SK-N-SH (cell line): Measurements from ENCODE around the gene COL5A1. TPM values are rescaled to one million over a fixed set of nuclear protein-coding genes. Genes with fewer than 3 reads are reported as not detected.

Source experiments
- CTCF ChIA-PET: fragments of 300-600, 350-600 bp; formaldehyde crosslinking; extraction: SDS; loops from one replicate; lab custom pipeline; 2021; lab: Yijun Ruan, JAX
- POLR2A ChIA-PET: fragments of 350-600 bp; sonication (Branson Sonifier 250); formaldehyde crosslinking; extraction: SDS; loops from one replicate; lab custom pipeline; 2020; ENCODE audit warnings: antibody characterized with exemption, inconsistent platforms; lab: Yijun Ruan, JAX
- DNase-seq: peaks from one replicate; pipeline ENCODE4 v3.0.0; 2012
- H2AFZ ChIP-seq: fragments of 200-600 bp; sonication (generic); 2 replicates; pipeline ENCODE4 v1.8.1; 2016; ENCODE audit warnings: antibody characterized with exemption, mild to moderate bottlenecking, low read depth
- H3F3A ChIP-seq: fragments of 200-600 bp; sonication (generic); replicated peaks from 2 replicates; pipeline ENCODE3; 2016; ENCODE audit warnings: antibody characterized with exemption, mild to moderate bottlenecking; ENCODE audit not compliant: insufficient read depth
- H3K27ac ChIP-seq, 2 experiments: fragments of 200-500 bp in 1 of 2; fragments of 200-600 bp in 1 of 2; sonication (Bioruptor generic) in 1 of 2; sonication (generic), shearing (Covaris generic) in 1 of 2; 2 replicates each; pipeline versions ENCODE4 v1.5.1 to v1.6.1; 2014 to 2016; ENCODE audit warnings: low read depth in 2 of 2, inconsistent platforms in 1 of 2, low read length in 1 of 2, mild to moderate bottlenecking in 1 of 2, mixed read lengths in 1 of 2
- H3K27me3 ChIP-seq: fragments of 200-600 bp; sonication (generic), shearing (Covaris generic); 2 replicates; pipeline ENCODE4 v1.6.1; 2016; ENCODE audit warnings: mixed run types; ENCODE audit not compliant: insufficient read depth
- H3K36me3 ChIP-seq, 2 experiments: fragments of 200-500 bp in 1 of 2; fragments of 200-600 bp in 1 of 2; sonication (Bioruptor generic) in 1 of 2; sonication (generic) in 1 of 2; replicated peaks in 1 of 2; 2 replicates each; pipeline versions ENCODE3 to v1.5.1; 2014 to 2016; ENCODE audit warnings: low read length in 1 of 2, mild to moderate bottlenecking in 1 of 2; ENCODE audit not compliant: insufficient read depth in 2 of 2, control insufficient read depth in 1 of 2
- H3K4me1 ChIP-seq, 2 experiments: fragments of 200-500 bp in 1 of 2; fragments of 200-600 bp in 1 of 2; sonication (Bioruptor generic) in 1 of 2; sonication (generic), shearing (Covaris generic) in 1 of 2; 2 replicates each; pipeline versions ENCODE4 v1.5.1 to v1.6.1; 2014 to 2016; ENCODE audit warnings: low read depth in 1 of 2, low read length in 1 of 2, mixed run types in 1 of 2; ENCODE audit not compliant: insufficient read depth in 2 of 2, control insufficient read depth in 1 of 2
- H3K4me2 ChIP-seq: fragments of 200-600 bp; sonication (generic), shearing (Covaris generic); 2 replicates; pipeline ENCODE4 v1.6.1; 2017; ENCODE audit warnings: mixed run types
- H3K4me3 ChIP-seq, 2 experiments: fragments of 200-500 bp in 1 of 2; fragments of 200-600 bp in 1 of 2; sonication (Bioruptor generic) in 1 of 2; sonication (generic), shearing (Covaris generic) in 1 of 2; 2 replicates each; pipeline versions ENCODE4 v1.5.1 to v1.8.1; 2014 to 2016; ENCODE audit warnings: low read depth in 2 of 2, inconsistent platforms in 1 of 2, low read length in 1 of 2, mild to moderate bottlenecking in 1 of 2, mixed read lengths in 1 of 2, moderate library complexity in 1 of 2
- H3K79me2 ChIP-seq: fragments of 200-600 bp; sonication (generic); 2 replicates; pipeline ENCODE4 v1.8.1; 2017; ENCODE audit warnings: mild to moderate bottlenecking; ENCODE audit not compliant: insufficient read depth
- H3K9ac ChIP-seq: fragments of 200-600 bp; sonication (generic); 2 replicates; pipeline ENCODE4 v1.6.1; 2017; ENCODE audit warnings: mixed run types
- H3K9me2 ChIP-seq: fragments of 200-600 bp; sonication (generic); 2 replicates; pipeline ENCODE4 v1.6.1; 2017; ENCODE audit warnings: mixed run types
- H3K9me3 ChIP-seq: fragments of 200-600 bp; sonication (generic); 2 replicates; pipeline ENCODE4 v1.6.1; 2017; ENCODE audit warnings: mixed run types, mild to moderate bottlenecking, moderate library complexity
- H4K20me1 ChIP-seq: fragments of 200-600 bp; sonication (generic); 2 replicates; pipeline ENCODE4 v1.6.1; 2017; ENCODE audit warnings: mild to moderate bottlenecking, mixed run types; ENCODE audit not compliant: insufficient read depth
- ELF1 ChIP-seq: IDR thresholded peaks from 2 replicates; pipeline ENCODE4 v1.4.0; 2012
- EZH2phosphoT487 ChIP-seq: fragments of 200-600 bp; sonication (generic); IDR thresholded peaks from 2 replicates; pipeline ENCODE4 v1.6.1; 2017; ENCODE audit warnings: low read depth, mixed run types, mild to moderate bottlenecking, antibody characterized with exemption, moderate library complexity, borderline replicate concordance
- FOXJ3 ChIP-seq: sonication (generic); formaldehyde crosslinking; IDR thresholded peaks from 2 replicates; pipeline ENCODE4 v1.5.1; 2020; ENCODE audit warnings: mild to moderate bottlenecking, missing genetic modification reagents
- FOXM1 ChIP-seq: IDR thresholded peaks from 2 replicates; pipeline ENCODE4 v1.4.0; 2012; ENCODE audit warnings: low read depth, mild to moderate bottlenecking
- GATA2 ChIP-seq: sonication (generic); formaldehyde crosslinking; IDR thresholded peaks from 2 replicates; pipeline ENCODE4 v1.5.0; 2020; ENCODE audit warnings: mild to moderate bottlenecking, missing genetic modification reagents
- JUND ChIP-seq: IDR thresholded peaks from 2 replicates; pipeline ENCODE4 v1.4.0; 2012
- MAX ChIP-seq: IDR thresholded peaks from 2 replicates; pipeline ENCODE4 v1.4.0; 2012; ENCODE audit warnings: low read depth
- MEF2A ChIP-seq: IDR thresholded peaks from 2 replicates; pipeline ENCODE4 v1.4.0; 2012; ENCODE audit warnings: low read depth, borderline replicate concordance
- NFIC ChIP-seq: IDR thresholded peaks from 2 replicates; pipeline ENCODE4 v1.4.0; 2012; ENCODE audit warnings: borderline replicate concordance
- NRF1 ChIP-seq: IDR thresholded peaks from 2 replicates; pipeline ENCODE4 v1.6.1; 2012; ENCODE audit warnings: low read depth, mild to moderate bottlenecking, low read length
- PBX3 ChIP-seq: IDR thresholded peaks from 2 replicates; pipeline ENCODE4; 2012
- POLR2AphosphoS5 ChIP-seq: IDR thresholded peaks from 2 replicates; pipeline ENCODE4 v1.6.1; 2012; ENCODE audit warnings: low read depth, low read length
- RAD21 ChIP-seq: IDR thresholded peaks from 2 replicates; pipeline ENCODE4 v1.6.1; 2012; ENCODE audit warnings: mild to moderate bottlenecking, low read length
- RCOR1 ChIP-seq: fragments of 150-350 bp; IDR thresholded peaks from 2 replicates; pipeline ENCODE4 v1.6.1; 2017; ENCODE audit warnings: antibody characterized with exemption, low read length
- TAF1 ChIP-seq: IDR thresholded peaks from 2 replicates; pipeline ENCODE4 v1.6.1; 2012; ENCODE audit warnings: low read depth, mild to moderate bottlenecking, low read length, moderate library complexity, borderline replicate concordance
- TCF12 ChIP-seq: IDR thresholded peaks from 2 replicates; pipeline ENCODE4 v1.4.0; 2012
- TEAD4 ChIP-seq: IDR thresholded peaks from 2 replicates; pipeline ENCODE4 v1.4.0; 2012; ENCODE audit warnings: mild to moderate bottlenecking, borderline replicate concordance; ENCODE audit not compliant: insufficient read depth
- YY1 ChIP-seq: IDR thresholded peaks from 2 replicates; pipeline ENCODE4 v1.4.0; 2012; ENCODE audit warnings: low read depth, mild to moderate bottlenecking
- WGBS: methylation state at CpG from one replicate; pipeline ENCODE4 v1.1.6; 2017; ENCODE audit warnings: low lambda C conversion rate; 5-methylcytosine and 5-hydroxymethylcytosine counted together
- polyA plus RNA-seq, 3 experiments: library from polyadenylated mRNA; depleted of rRNA; stranded (reverse); fragments of >200 nt; gene quantifications; 2 replicates each; pipeline ENCODE4 v1.2.3, GENCODE V29; 2012

Gene COL5A1
- polyA plus RNA-seq, 1 of the 3 experiments (the other 2 are of a cell fraction): 73.8 TPM

- no peak overlapping the region for H3K9ac ChIP-seq
- H3K9me3 ChIP-seq: no peaks in the 10 kb centered on the region
- no peak for DNase-seq
- H2AFZ ChIP-seq: no peak overlapping the region
- POLR2A ChIA-PET: no interaction called here
- H3K27me3 ChIP-seq: peaks cover 7% of the 10 kb centered on the region; the same call in 1 of the 2 replicates
- CTCF ChIA-PET: interaction anchor here (1.1 kb wide), 1 partner anchor 10 kb away, joined by 3 read pairs; no protein-coding TSS in a partner anchor
- no peaks in the 10 kb centered on the region for H3F3A ChIP-seq
- TF ChIP-seq JUND (no peak), MEF2A (no peak), TCF12 (no peak), TEAD4 (no peak), FOXJ3 (CRISPR knock-in tag) (no peak), EZH2phosphoT487 (no peak), MAX (no peak), PBX3 (no peak)
- H4K20me1 ChIP-seq: no peaks in the 10 kb centered on the region
- H3K27ac ChIP-seq: no peak overlapping the region
- no peaks in the 10 kb centered on the region for H3K9me2 ChIP-seq
- no peaks in the 10 kb centered on the region for H3K79me2 ChIP-seq
- no peaks in the 10 kb centered on the region for H3K4me1 ChIP-seq
- no peak overlapping the region for H3K4me2 ChIP-seq
- no peaks in the 10 kb centered on the region for H3K36me3 ChIP-seq
- H3K4me3 ChIP-seq: no peak overlapping the region
- WGBS: 48% methylated on average over 5 of the region's 18 CpGs
Measured at GRCh38 chr9:134883040-134883782, 241.6 kb downstream of the COL5A1 start.

- H3K9me2 ChIP-seq: no peaks in the 10 kb centered on the region
- no peaks in the 10 kb centered on the region for H4K20me1 ChIP-seq
- no peak for TF ChIP-seq TAF1
- no peak for TF ChIP-seq TCF12
- no peak for TF ChIP-seq NFIC
- no peak for TF ChIP-seq JUND
- no peak for TF ChIP-seq GATA2 (CRISPR knock-in tag)
- TF ChIP-seq POLR2AphosphoS5: no peak
- no peak for TF ChIP-seq FOXJ3 (CRISPR knock-in tag)
- TF ChIP-seq RAD21: no peak
- no peak for TF ChIP-seq YY1
- no peak for TF ChIP-seq RCOR1
- no peak for TF ChIP-seq MAX
- TF ChIP-seq NRF1: no peak
- TF ChIP-seq FOXM1: no peak
- TF ChIP-seq TEAD4: no peak
- no peak for TF ChIP-seq ELF1
- ChIA-PET POLR2A (no interaction called here), CTCF (no interaction called here)
- no peaks in the 10 kb centered on the region for H3K4me1 ChIP-seq
- H3K27ac ChIP-seq: no peak overlapping the region
- no peaks in the 10 kb centered on the region for H3K79me2 ChIP-seq
- no peak overlapping the region for H3K4me2 ChIP-seq
- H3K4me3 ChIP-seq: no peak overlapping the region
- H3K36me3 ChIP-seq: no peaks in the 10 kb centered on the region
- peaks cover 7% of the 10 kb centered on the region; the same call in 1 of the 2 replicates for H3K27me3 ChIP-seq
- H3F3A ChIP-seq: no peaks in the 10 kb centered on the region
- H3K9me3 ChIP-seq: no peaks in the 10 kb centered on the region
- H3K9ac ChIP-seq: no peak overlapping the region
- no peak overlapping the region for H2AFZ ChIP-seq
- no peak for DNase-seq
- WGBS: 32% methylated on average over 5 of the region's 8 CpGs
Measured at GRCh38 chr9:134884492-134884891, 242.9 kb downstream of the COL5A1 start.
